ENCODE data around the gene COL24A1. TPM values are rescaled to one million over a fixed set of nuclear protein-coding genes. Genes with fewer than 3 reads are reported as not detected.

COL24A1 gene
- total RNA-seq, 1 donor from 2014 or later, result 2.7 TPM

DNA sequence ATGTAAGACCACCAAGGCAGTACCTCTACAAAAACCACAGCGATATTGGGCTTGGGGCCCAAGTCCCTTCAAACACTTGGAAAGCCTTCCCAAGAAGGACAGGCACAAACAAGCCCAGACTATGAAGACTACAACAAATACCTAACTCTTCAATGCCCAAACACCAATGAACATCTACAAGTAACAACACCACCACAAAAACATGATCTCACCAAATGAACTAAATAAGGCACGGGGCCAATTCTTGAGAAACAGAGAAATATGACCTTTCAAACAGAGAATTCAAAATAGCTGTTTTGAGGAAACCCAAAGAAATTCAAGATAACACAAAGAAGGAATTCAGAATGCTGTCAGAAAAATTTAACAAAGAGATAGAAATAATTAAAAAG is 86.8 kb downstream of the COL24A1 start:
- DNase-seq (ENCODE audit: low spot score in 2 of 2, unreplicated experiment in 2 of 2), result no peak
- H3K4me1 Mint-ChIP-seq, result peaks cover 22% of the 10 kb centered on the region
- peaks cover 13% of the 10 kb centered on the region for H3K9me3 Mint-ChIP-seq
- no peak for TF ChIP-seq CTCF (IDR thresholded peaks at IDR 0.05; ENCODE audit: unreplicated experiment)
- H3K27me3 Mint-ChIP-seq (ENCODE audit: low read depth), result peaks cover 25% of the 10 kb centered on the region
- no peaks in the 10 kb centered on the region for H3K36me3 Mint-ChIP-seq
- H3K27ac Mint-ChIP-seq, result no peak overlapping the region
- H3K4me3 Mint-ChIP-seq, result no peak overlapping the region

GRCh38 chr1:86068841-86069756 is 87.5 kb downstream of the COL24A1 start:
- H3K9me3 Mint-ChIP-seq, result peaks cover 13% of the 10 kb centered on the region
- H3K4me1 Mint-ChIP-seq, result peaks cover 24% of the 10 kb centered on the region
- no peak overlapping the region for H3K27ac Mint-ChIP-seq
- no peaks in the 10 kb centered on the region for H3K36me3 Mint-ChIP-seq
- no peak for DNase-seq (ENCODE audit: low spot score in 2 of 2, unreplicated experiment in 2 of 2)
- TF ChIP-seq CTCF (IDR thresholded peaks at IDR 0.05; ENCODE audit: unreplicated experiment), result no peak
- no peak overlapping the region for H3K4me3 Mint-ChIP-seq
- peaks cover 19% of the 10 kb centered on the region for H3K27me3 Mint-ChIP-seq (ENCODE audit: low read depth)

- Mint-ChIP-seq H3K36me3 (no peaks in the 10 kb centered on the region), H3K4me3 (no peak overlapping the region), H3K9me3 (peaks cover 11% of the 10 kb centered on the region), H3K27ac (no peak overlapping the region), H3K4me1 (peaks cover 24% of the 10 kb centered on the region), H3K27me3 (ENCODE audit: low read depth) (peaks cover 14% of the 10 kb centered on the region)
- DNase-seq (ENCODE audit: low spot score in 2 of 2, unreplicated experiment in 2 of 2), result no peak
- TF ChIP-seq CTCF (IDR thresholded peaks at IDR 0.05; ENCODE audit: unreplicated experiment), result no peak
Observed at GRCh38 chr1:86068271-86068721, 88.3 kb downstream of the COL24A1 start.

GRCh38 chr1:86067626-86068025 is 88.9 kb downstream of the COL24A1 start:
- peaks cover 8% of the 10 kb centered on the region for H3K9me3 Mint-ChIP-seq
- DNase-seq (ENCODE audit: low spot score in 2 of 2, unreplicated experiment in 2 of 2), result no peak
- no peak overlapping the region for H3K4me3 Mint-ChIP-seq
- H3K4me1 Mint-ChIP-seq, result peaks cover 24% of the 10 kb centered on the region
- H3K36me3 Mint-ChIP-seq, result no peaks in the 10 kb centered on the region
- no peak for TF ChIP-seq CTCF (IDR thresholded peaks at IDR 0.05; ENCODE audit: unreplicated experiment)
- peaks cover 10% of the 10 kb centered on the region for H3K27me3 Mint-ChIP-seq (ENCODE audit: low read depth)
- H3K27ac Mint-ChIP-seq, result no peak overlapping the region

GRCh38 chr1:86064899-86065298 is 91.7 kb downstream of the COL24A1 start:
- H3K36me3 Mint-ChIP-seq, result no peaks in the 10 kb centered on the region
- H3K4me1 Mint-ChIP-seq, result peaks cover 22% of the 10 kb centered on the region
- H3K27ac Mint-ChIP-seq, result no peak overlapping the region

More at GRCh38 chr1:86064899-86065298, 91.7 kb downstream of the COL24A1 start:
- no peak for TF ChIP-seq CTCF (IDR thresholded peaks at IDR 0.05; ENCODE audit: unreplicated experiment)
- no peak overlapping the region for H3K4me3 Mint-ChIP-seq
- peaks cover 4% of the 10 kb centered on the region for H3K27me3 Mint-ChIP-seq (ENCODE audit: low read depth)
- H3K9me3 Mint-ChIP-seq, result peaks cover 3% of the 10 kb centered on the region
- no peak for DNase-seq (ENCODE audit: low spot score in 2 of 2, unreplicated experiment in 2 of 2)

Measured in mesothelial cell of epicardium (in vitro differentiated cells).